Adrenal gland (tissue), 5 donors: ENCODE data around the gene HYAL1.

Experiments
- POLR2A ChIP-seq, 2 donors: fragments of 450-650 bp; IDR thresholded peaks; one replicate each; pipeline ENCODE4 v1.6.1; 2017; ENCODE audit warnings: antibody characterized with exemption in 2 of 2, mild to moderate bottlenecking in 2 of 2, moderate library complexity in 1 of 2
- TF ChIP-seq, protein P1 (sequence below), 6 experiments: fragments of 450-650 bp in 4 of 6; fragments of 200-600 bp in 2 of 6; sonication (generic) in 1 of 6; IDR thresholded peaks; 1 replicate in 5 of 6; 2 replicates in 1 of 6; pipeline versions ENCODE4 v1.5.1 to v1.8.0; 2016 to 2021; ENCODE audit warnings: antibody characterized with exemption in 6 of 6, mild to moderate bottlenecking in 2 of 6, moderate library complexity in 1 of 6
- donor health status: DM: no; HTN: no; CAD: no.

DNA sequence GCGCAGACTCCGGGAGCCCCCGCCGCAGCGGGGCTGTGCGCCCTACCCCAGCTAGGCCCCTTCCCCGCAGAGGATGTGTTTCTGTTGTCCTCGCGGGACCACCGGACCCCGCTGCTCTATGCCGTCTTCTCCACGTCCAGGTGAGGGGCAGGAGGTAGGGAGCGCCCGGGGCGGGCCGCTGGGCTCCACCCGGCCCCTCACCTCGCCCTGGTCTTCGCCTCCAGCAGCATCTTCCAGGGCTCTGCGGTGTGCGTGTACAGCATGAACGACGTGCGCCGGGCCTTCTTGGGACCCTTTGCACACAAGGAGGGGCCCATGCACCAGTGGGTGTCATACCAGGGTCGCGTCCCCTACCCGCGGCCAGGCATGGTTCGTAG lies 29.7 kb downstream of the HYAL1 start:
- TF ChIP-seq, protein P1, sequence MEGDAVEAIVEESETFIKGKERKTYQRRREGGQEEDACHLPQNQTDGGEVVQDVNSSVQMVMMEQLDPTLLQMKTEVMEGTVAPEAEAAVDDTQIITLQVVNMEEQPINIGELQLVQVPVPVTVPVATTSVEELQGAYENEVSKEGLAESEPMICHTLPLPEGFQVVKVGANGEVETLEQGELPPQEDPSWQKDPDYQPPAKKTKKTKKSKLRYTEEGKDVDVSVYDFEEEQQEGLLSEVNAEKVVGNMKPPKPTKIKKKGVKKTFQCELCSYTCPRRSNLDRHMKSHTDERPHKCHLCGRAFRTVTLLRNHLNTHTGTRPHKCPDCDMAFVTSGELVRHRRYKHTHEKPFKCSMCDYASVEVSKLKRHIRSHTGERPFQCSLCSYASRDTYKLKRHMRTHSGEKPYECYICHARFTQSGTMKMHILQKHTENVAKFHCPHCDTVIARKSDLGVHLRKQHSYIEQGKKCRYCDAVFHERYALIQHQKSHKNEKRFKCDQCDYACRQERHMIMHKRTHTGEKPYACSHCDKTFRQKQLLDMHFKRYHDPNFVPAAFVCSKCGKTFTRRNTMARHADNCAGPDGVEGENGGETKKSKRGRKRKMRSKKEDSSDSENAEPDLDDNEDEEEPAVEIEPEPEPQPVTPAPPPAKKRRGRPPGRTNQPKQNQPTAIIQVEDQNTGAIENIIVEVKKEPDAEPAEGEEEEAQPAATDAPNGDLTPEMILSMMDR (IDR thresholded peaks at IDR 0.05), result no peak
- no peak for TF ChIP-seq POLR2A (IDR thresholded peaks at IDR 0.05)
